HTERT RPE-1 (cell line): ENCODE measurements around the gene RACGAP1.
"Not testable (repeated sequence)": the region's sequence is repeated elsewhere in the genome, so short reads cannot be mapped to it uniquely, and the experiment has no call there.

Experiments
- in situ Hi-C: fragments of 300-500 bp; cut with MboI; formaldehyde crosslinking; loops from 4 replicates; pipeline ENCODE4 v1.14.3; 2020; ENCODE audit warnings: low sequenced_read_pairs

Gene RACGAP1

GRCh38 chr12:49987625-49988303, 37.5 kb downstream of the RACGAP1 start:
- in situ Hi-C loops, result no loop called here

GRCh38 chr12:49986476-49986875, 38.8 kb downstream of the RACGAP1 start:
- in situ Hi-C loops, result not testable (repeated sequence)

- in situ Hi-C loops, result no loop called here
These were observed 39.3 kb downstream of the RACGAP1 start for GRCh38 chr12:49985981-49986380.

GRCh38 chr12:49984476-49985359, 40.6 kb downstream of the RACGAP1 start:
- in situ Hi-C loops, result no loop called here

GRCh38 chr12:49983892-49984291, 41.4 kb downstream of the RACGAP1 start:
- in situ Hi-C loops, result no loop called here

- in situ Hi-C loops, result no loop called here
These were observed 42.8 kb downstream of the RACGAP1 start for GRCh38 chr12:49982246-49983087.

GRCh38 chr12:49980501-49981349, 44.6 kb downstream of the RACGAP1 start:
- in situ Hi-C loops, result no loop called here

- in situ Hi-C loops, result no loop called here
These were observed 45.5 kb downstream of the RACGAP1 start for GRCh38 chr12:49979791-49980190.

- in situ Hi-C loops, result no loop called here
These were observed 46.2 kb downstream of the RACGAP1 start for GRCh38 chr12:49979016-49979586.

GRCh38 chr12:49978125-49978524, 47.2 kb downstream of the RACGAP1 start:
- in situ Hi-C loops, result no loop called here

GRCh38 chr12:49976557-49976956, 48.7 kb downstream of the RACGAP1 start:
- in situ Hi-C loops, result no loop called here

GRCh38 chr12:49975318-49975761, 50.0 kb downstream of the RACGAP1 start:
- in situ Hi-C loops, result no loop called here

- in situ Hi-C loops, result no loop called here
These were observed 50.5 kb downstream of the RACGAP1 start for GRCh38 chr12:49974677-49975317.

GRCh38 chr12:49974231-49974675, 51.0 kb downstream of the RACGAP1 start:
- in situ Hi-C loops, result no loop called here

- in situ Hi-C loops, result no loop called here
These were observed 51.9 kb downstream of the RACGAP1 start for GRCh38 chr12:49973361-49973830.

GRCh38 chr12:49972641-49973360, 52.5 kb downstream of the RACGAP1 start, which contains the start of gene AQP6:
TSS of gene AQP6 (plus strand) at chr12:49972947. CDS start at chr12:49973174, 227 bp downstream.
- in situ Hi-C loops, result no loop called here

- in situ Hi-C loops, result no loop called here
These were observed 53.2 kb downstream of the RACGAP1 start for GRCh38 chr12:49972129-49972528.

GRCh38 chr12:49971141-49971540, 54.2 kb downstream of the RACGAP1 start:
- in situ Hi-C loops, result no loop called here
